Measurements from ENCODE around the gene GTPBP1. TPM values are rescaled to one million over a fixed set of nuclear protein-coding genes. Genes with fewer than 3 reads are reported as not detected.
A peak's percentile ranks its signal among the peaks of the same experiment; 100 is the strongest.

The GTPBP1 gene
- total RNA-seq, 4 donors from 2014 or later, result 35.7 to 62.5 (median 50.6) TPM

- intact Hi-C loops (cut with DNase I), result no loop called here
- Histone ChIP-seq H3K4me1 (peaks cover 28 to 55% (median 47%) of the 10 kb centered on the region in 4 donors), H3K36me3 (peaks cover 0 to 6% (median 6%) of the 10 kb centered on the region in 4 donors), H3K9me3 (no peaks in the 10 kb centered on the region), H3K27me3 (no peaks in the 10 kb centered on the region), H3K27ac (replicated peaks in 1 of 4) (peak overlapping the region; percentile 76 to 100 (median 84)), H3K4me3 (peak overlapping the region; percentile 36 to 89 (median 46))
- DNase-seq (ENCODE audit: extremely low spot score), result no peak
- WGBS, result 14% methylated on average over 10 of the region's 10 CpGs
- TF ChIP-seq POLR2A (IDR thresholded peaks at IDR 0.05; ENCODE audit: low read depth) (no peak), EP300 (IDR thresholded peaks at IDR 0.05) (no peak), POLR2AphosphoS5 (IDR thresholded peaks at IDR 0.05) (no peak)
- TF ChIP-seq, protein P1, sequence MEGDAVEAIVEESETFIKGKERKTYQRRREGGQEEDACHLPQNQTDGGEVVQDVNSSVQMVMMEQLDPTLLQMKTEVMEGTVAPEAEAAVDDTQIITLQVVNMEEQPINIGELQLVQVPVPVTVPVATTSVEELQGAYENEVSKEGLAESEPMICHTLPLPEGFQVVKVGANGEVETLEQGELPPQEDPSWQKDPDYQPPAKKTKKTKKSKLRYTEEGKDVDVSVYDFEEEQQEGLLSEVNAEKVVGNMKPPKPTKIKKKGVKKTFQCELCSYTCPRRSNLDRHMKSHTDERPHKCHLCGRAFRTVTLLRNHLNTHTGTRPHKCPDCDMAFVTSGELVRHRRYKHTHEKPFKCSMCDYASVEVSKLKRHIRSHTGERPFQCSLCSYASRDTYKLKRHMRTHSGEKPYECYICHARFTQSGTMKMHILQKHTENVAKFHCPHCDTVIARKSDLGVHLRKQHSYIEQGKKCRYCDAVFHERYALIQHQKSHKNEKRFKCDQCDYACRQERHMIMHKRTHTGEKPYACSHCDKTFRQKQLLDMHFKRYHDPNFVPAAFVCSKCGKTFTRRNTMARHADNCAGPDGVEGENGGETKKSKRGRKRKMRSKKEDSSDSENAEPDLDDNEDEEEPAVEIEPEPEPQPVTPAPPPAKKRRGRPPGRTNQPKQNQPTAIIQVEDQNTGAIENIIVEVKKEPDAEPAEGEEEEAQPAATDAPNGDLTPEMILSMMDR (IDR thresholded peaks at IDR 0.05), result no peak
These were observed 1.0 kb upstream of the GTPBP1 start for GRCh38 chr22:38704654-38705234.

- Histone ChIP-seq H3K36me3 (peaks cover 0 to 17% (median 14%) of the 10 kb centered on the region in 4 donors), H3K4me3 (peak overlapping the region; percentile 82 to 100 (median 87)), H3K9me3 (no peaks in the 10 kb centered on the region), H3K4me1 (peaks cover 28 to 53% (median 44%) of the 10 kb centered on the region in 4 donors), H3K27ac (replicated peaks in 1 of 4) (peak overlapping the region; percentile 97 to 100 (median 98)), H3K27me3 (no peaks in the 10 kb centered on the region)
- no peak for DNase-seq (ENCODE audit: extremely low spot score)
- WGBS, result under 1% methylated on average over 18 of the region's 80 CpGs
- intact Hi-C loops (cut with DNase I), result loop anchor here (2.0 kb wide), 1 partner anchor 48 kb away; the partner anchor contains the start of gene SUN2
- TF ChIP-seq, protein P1 (IDR thresholded peaks at IDR 0.05), result no peak
- TF ChIP-seq POLR2AphosphoS5 (IDR thresholded peaks at IDR 0.05), result peak; percentile 18 to 26
These were observed 557 bp downstream of the GTPBP1 start for GRCh38 chr22:38706101-38706900.

GRCh38 chr22:38706901-38707195, 1.1 kb downstream of the GTPBP1 start:
- DNase-seq (ENCODE audit: extremely low spot score), result no peak
- Histone ChIP-seq H3K27me3 (no peaks in the 10 kb centered on the region), H3K4me3 (peak overlapping the region; percentile 82 to 100 (median 87)), H3K27ac (replicated peaks in 1 of 4) (peak overlapping the region; percentile 97 to 100 (median 98)), H3K4me1 (peaks cover 23 to 52% (median 38%) of the 10 kb centered on the region in 4 donors), H3K36me3 (peaks cover 0 to 18% (median 14%) of the 10 kb centered on the region in 4 donors), H3K9me3 (no peaks in the 10 kb centered on the region)
- intact Hi-C loops (cut with DNase I), result loop anchor here (2.0 kb wide), 1 partner anchor 48 kb away; the partner anchor contains the start of gene SUN2
- 1% methylated on average over 4 of the region's 4 CpGs for WGBS
- no peak for TF ChIP-seq POLR2A (IDR thresholded peaks at IDR 0.05; ENCODE audit: low read depth)
- TF ChIP-seq, protein P1 (IDR thresholded peaks at IDR 0.05), result no peak
- peak in 1 of 2 donors; percentile 3 for TF ChIP-seq POLR2AphosphoS5 (IDR thresholded peaks at IDR 0.05)
- TF ChIP-seq EP300 (IDR thresholded peaks at IDR 0.05), result no peak

GRCh38 chr22:38707346-38707745, 1.6 kb downstream of the GTPBP1 start:
- WGBS, result 42% methylated on average over 2 of the region's 2 CpGs

More at GRCh38 chr22:38707346-38707745, 1.6 kb downstream of the GTPBP1 start:
- Histone ChIP-seq H3K9me3 (no peaks in the 10 kb centered on the region), H3K27ac (replicated peaks in 1 of 4) (peak overlapping the region; percentile 97 to 100 (median 98)), H3K4me3 (peak overlapping the region; percentile 82 to 100 (median 87)), H3K4me1 (peaks cover 25 to 54% (median 40%) of the 10 kb centered on the region in 4 donors), H3K36me3 (peaks cover 0 to 23% (median 14%) of the 10 kb centered on the region in 4 donors), H3K27me3 (no peaks in the 10 kb centered on the region)
- intact Hi-C loops (cut with DNase I), result loop anchor here (2.0 kb wide), 1 partner anchor 47 kb away; the partner anchor contains the start of gene SUN2
- DNase-seq (ENCODE audit: extremely low spot score), result no peak
- TF ChIP-seq POLR2A (IDR thresholded peaks at IDR 0.05; ENCODE audit: low read depth) (no peak), EP300 (IDR thresholded peaks at IDR 0.05) (no peak), POLR2AphosphoS5 (IDR thresholded peaks at IDR 0.05) (no peak)
- TF ChIP-seq, protein P1 (IDR thresholded peaks at IDR 0.05), result no peak

Data from esophagus muscularis mucosa (tissue), 4 donors.